Measurements from ENCODE around the gene TBC1D7. TPM values are rescaled to one million over a fixed set of nuclear protein-coding genes. Genes with fewer than 3 reads are reported as not detected.

TBC1D7 gene
- polyA plus RNA-seq, 1 experiment, result 18.6 TPM

DNA sequence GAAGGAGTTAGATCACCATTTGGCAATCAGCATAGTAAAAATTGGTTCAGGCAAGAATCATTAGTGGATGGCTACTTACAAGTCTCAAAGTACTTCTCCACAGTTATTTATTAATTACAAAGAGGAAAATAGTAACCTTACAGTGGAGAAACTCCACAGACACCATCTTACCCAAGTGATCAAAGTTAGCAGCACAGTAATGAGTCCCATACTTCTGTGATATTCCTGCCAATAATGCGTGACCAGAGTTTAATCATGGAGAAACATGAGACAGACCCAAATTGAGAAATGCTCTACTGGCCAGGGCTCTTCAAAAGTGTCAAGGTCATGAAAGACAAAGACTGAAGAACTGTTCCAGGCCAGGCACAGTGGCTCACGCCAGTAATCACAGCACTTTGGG, 9.5 kb downstream of the TBC1D7 start:
- TF ChIP-seq, protein P1, sequence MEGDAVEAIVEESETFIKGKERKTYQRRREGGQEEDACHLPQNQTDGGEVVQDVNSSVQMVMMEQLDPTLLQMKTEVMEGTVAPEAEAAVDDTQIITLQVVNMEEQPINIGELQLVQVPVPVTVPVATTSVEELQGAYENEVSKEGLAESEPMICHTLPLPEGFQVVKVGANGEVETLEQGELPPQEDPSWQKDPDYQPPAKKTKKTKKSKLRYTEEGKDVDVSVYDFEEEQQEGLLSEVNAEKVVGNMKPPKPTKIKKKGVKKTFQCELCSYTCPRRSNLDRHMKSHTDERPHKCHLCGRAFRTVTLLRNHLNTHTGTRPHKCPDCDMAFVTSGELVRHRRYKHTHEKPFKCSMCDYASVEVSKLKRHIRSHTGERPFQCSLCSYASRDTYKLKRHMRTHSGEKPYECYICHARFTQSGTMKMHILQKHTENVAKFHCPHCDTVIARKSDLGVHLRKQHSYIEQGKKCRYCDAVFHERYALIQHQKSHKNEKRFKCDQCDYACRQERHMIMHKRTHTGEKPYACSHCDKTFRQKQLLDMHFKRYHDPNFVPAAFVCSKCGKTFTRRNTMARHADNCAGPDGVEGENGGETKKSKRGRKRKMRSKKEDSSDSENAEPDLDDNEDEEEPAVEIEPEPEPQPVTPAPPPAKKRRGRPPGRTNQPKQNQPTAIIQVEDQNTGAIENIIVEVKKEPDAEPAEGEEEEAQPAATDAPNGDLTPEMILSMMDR (IDR thresholded peaks at IDR 0.05; ENCODE audit: insufficient read depth, low read depth, low read length), result no peak
- POLR2A ChIA-PET, result no interaction called here

DNA sequence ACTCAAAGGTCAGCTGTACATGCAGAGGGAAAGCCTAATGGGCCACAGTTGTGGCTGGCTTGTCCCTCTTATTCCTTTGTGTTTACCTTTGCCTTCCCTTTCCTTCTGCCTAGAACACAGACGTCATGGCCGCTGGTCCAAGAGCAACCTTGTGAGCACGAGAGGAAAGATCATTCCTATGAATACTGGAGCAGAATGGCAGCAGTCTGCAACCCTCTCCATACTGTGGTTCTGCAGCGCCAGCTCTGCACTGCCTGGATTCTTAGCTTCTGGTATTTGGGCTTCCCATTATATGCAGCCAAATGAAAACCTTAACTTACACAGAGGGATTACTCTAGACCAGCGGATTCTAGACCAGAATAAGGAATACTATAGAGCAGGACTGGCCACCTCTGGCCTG, 12.4 kb downstream of the TBC1D7 start:
- Histone ChIP-seq H3K27me3 (ENCODE audit: control insufficient read depth, insufficient read depth, low read length) (no peaks in the 10 kb centered on the region), H3K36me3 (ENCODE audit: control insufficient read depth, insufficient read depth, low read length) (peaks cover 5% of the 10 kb centered on the region), H3K4me3 (ENCODE audit: low read depth, low read length) (no peak overlapping the region)
- ChIA-PET CTCF (interaction anchor here (0.7 to 1.3 kb wide), 2 partner anchors 14 to 33 kb away, joined by 3 read pairs; no protein-coding TSS in a partner anchor), POLR2A (no interaction called here)
- TF ChIP-seq, protein P1 (IDR thresholded peaks at IDR 0.05; ENCODE audit: insufficient read depth, low read depth, low read length), result no peak
- DNase-seq (ENCODE audit: low read depth), result no peak

More for the DNA sequence above, 9.5 kb downstream of the TBC1D7 start:
- DNase-seq (ENCODE audit: low read depth), result no peak
- CTCF ChIA-PET, result no interaction called here
- H3K4me3 ChIP-seq (ENCODE audit: low read depth, low read length), result no peak overlapping the region
- peaks cover 8% of the 10 kb centered on the region for H3K36me3 ChIP-seq (ENCODE audit: control insufficient read depth, insufficient read depth, low read length)
- no peaks in the 10 kb centered on the region for H3K27me3 ChIP-seq (ENCODE audit: control insufficient read depth, insufficient read depth, low read length)

DNA sequence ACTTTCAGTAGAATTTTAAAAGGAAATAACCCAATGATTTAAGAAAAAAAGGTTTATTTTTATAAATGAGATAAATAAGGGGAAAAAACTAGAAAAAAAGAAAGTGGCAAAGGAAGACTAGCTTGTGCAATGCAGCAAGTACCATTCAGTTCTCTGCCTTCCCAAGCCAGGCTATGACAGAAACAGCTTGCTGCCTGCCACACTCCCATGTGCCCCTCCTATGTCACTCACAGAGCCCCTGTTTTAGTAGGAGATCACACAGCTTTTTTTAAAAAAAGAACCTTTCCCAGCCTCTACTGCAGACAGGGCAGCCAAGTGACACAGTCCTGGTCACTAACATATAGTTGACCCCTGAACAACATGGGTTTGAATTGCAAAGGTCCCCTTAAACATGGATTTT, 13.5 kb downstream of the TBC1D7 start:
- TF ChIP-seq, protein P1 (IDR thresholded peaks at IDR 0.05; ENCODE audit: insufficient read depth, low read depth, low read length), result no peak
- peaks cover 3% of the 10 kb centered on the region; the same call in 1 of the 2 replicates for H3K36me3 ChIP-seq (ENCODE audit: control insufficient read depth, insufficient read depth, low read length)
- DNase-seq (ENCODE audit: low read depth), result no peak
- H3K27me3 ChIP-seq (ENCODE audit: control insufficient read depth, insufficient read depth, low read length), result no peaks in the 10 kb centered on the region
- ChIA-PET CTCF (interaction anchor here (0.7 to 1.3 kb wide), 4 partner anchors 11 to 17 kb away, joined by 3 to 5 read pairs (median 3); no protein-coding TSS in a partner anchor), POLR2A (no interaction called here)
- H3K4me3 ChIP-seq (ENCODE audit: low read depth, low read length), result no peak overlapping the region

DNA sequence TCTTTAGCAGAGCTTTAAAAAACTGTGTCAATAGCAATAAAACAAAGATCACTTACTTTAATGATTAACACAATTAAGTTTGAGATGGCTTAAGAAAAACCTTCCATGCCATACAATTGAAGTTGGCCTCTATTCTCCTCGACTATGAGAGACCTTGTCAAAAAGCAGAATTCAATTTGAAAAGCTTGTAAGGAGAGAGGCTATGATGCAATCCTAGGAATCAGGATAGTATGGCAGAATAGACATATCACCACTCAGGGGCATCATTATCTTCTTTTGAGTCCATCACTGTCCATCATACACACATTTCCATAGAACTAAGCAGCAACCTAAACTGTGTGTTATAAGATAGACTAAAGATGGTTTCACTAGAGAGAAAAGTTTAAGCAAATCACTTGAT, 17.2 kb downstream of the TBC1D7 start:
- H3K27me3 ChIP-seq (ENCODE audit: control insufficient read depth, insufficient read depth, low read length), result no peaks in the 10 kb centered on the region
- TF ChIP-seq, protein P1 (IDR thresholded peaks at IDR 0.05; ENCODE audit: insufficient read depth, low read depth, low read length), result no peak
- ChIA-PET POLR2A (no interaction called here), CTCF (interaction anchor here (1.2 to 1.6 kb wide), 2 partner anchors 11 to 358 kb away, joined by 3 to 4 read pairs; no protein-coding TSS in a partner anchor)
- H3K36me3 ChIP-seq (ENCODE audit: control insufficient read depth, insufficient read depth, low read length), result no peaks in the 10 kb centered on the region
- DNase-seq (ENCODE audit: low read depth), result no peak
- H3K4me3 ChIP-seq (ENCODE audit: low read depth, low read length), result no peak overlapping the region

DNA sequence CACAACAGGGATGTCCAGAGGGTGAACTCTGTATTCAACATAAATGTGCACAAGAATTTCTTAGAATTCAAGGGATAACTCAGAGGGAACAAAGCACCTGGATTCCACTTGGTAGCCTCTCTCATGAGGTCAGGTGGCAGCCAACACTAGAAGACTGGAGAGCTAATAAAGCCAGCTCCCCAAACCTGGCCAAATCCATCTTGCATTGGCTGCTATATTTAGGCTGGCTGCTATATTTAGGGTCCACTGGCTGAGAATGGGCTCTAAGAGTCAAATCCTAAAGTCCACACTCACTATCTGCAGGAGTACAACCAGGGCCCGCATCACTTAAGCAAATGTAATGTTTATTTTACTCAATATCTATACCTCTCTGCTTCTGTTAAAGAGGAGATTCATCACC, 20.0 kb downstream of the TBC1D7 start:
- Histone ChIP-seq H3K36me3 (ENCODE audit: control insufficient read depth, insufficient read depth, low read length) (no peaks in the 10 kb centered on the region), H3K4me3 (ENCODE audit: low read depth, low read length) (no peak overlapping the region), H3K27me3 (ENCODE audit: control insufficient read depth, insufficient read depth, low read length) (no peaks in the 10 kb centered on the region)
- CTCF ChIA-PET, result interaction anchor here (3.2 kb wide), 1 partner anchor 113 kb away, joined by 7 read pairs; no protein-coding TSS in a partner anchor
- POLR2A ChIA-PET, result no interaction called here
- TF ChIP-seq, protein P1 (IDR thresholded peaks at IDR 0.05; ENCODE audit: insufficient read depth, low read depth, low read length), result no peak
- DNase-seq (ENCODE audit: low read depth), result no peak

All from BJ (cell line).